Duodenal mucosa (tissue), 2 donors: ENCODE measurements around the gene STT3B.

Source experiments
- H3K27ac ChIP-seq: one replicate; pipeline ENCODE4 v1.7.0; 2013; ENCODE audit warnings: low read depth, low read length
- H3K27me3 ChIP-seq, 2 donors: one replicate each; pipeline ENCODE4 v1.7.0; 2013; ENCODE audit warnings: low read length in 2 of 2, control low read depth in 1 of 2; ENCODE audit not compliant: insufficient read depth in 2 of 2, control insufficient read depth in 1 of 2
- H3K36me3 ChIP-seq, 2 donors: one replicate each; pipeline ENCODE4 v1.7.0; 2013; ENCODE audit warnings: low read length in 2 of 2, control low read depth in 1 of 2; ENCODE audit not compliant: insufficient read depth in 2 of 2, control insufficient read depth in 1 of 2
- H3K4me1 ChIP-seq, 2 donors: one replicate each; pipeline ENCODE4 v1.7.0; 2013; ENCODE audit warnings: low read length in 2 of 2, control low read depth in 1 of 2; ENCODE audit not compliant: insufficient read depth in 2 of 2, control insufficient read depth in 1 of 2
- H3K4me3 ChIP-seq, 2 donors: one replicate each; pipeline ENCODE4 v1.7.0; 2013; ENCODE audit warnings: low read length in 2 of 2, low read depth in 1 of 2
- H3K9ac ChIP-seq, 2 donors: one replicate each; pipeline ENCODE4 v1.7.0; 2013; ENCODE audit warnings: low read length in 2 of 2, low read depth in 1 of 2
- H3K9me3 ChIP-seq, 2 donors: one replicate each; pipeline ENCODE4 v1.7.0; 2013; ENCODE audit warnings: low read length in 2 of 2, control low read depth in 1 of 2; ENCODE audit not compliant: control insufficient read depth in 1 of 2

The STT3B gene

GRCh38 chr3:31515486-31516284, 17.0 kb upstream of the STT3B start:
- Histone ChIP-seq H3K27me3 (no peaks in the 10 kb centered on the region), H3K9ac (no peak overlapping the region), H3K4me1 (no peaks in the 10 kb centered on the region), H3K36me3 (no peaks in the 10 kb centered on the region), H3K4me3 (no peak overlapping the region), H3K27ac (no peak overlapping the region), H3K9me3 (no peaks in the 10 kb centered on the region)

GRCh38 chr3:31516757-31517156, 16.0 kb upstream of the STT3B start:
- Histone ChIP-seq H3K4me3 (no peak overlapping the region), H3K36me3 (no peaks in the 10 kb centered on the region), H3K27me3 (no peaks in the 10 kb centered on the region), H3K9ac (no peak overlapping the region), H3K9me3 (no peaks in the 10 kb centered on the region), H3K4me1 (no peaks in the 10 kb centered on the region), H3K27ac (no peak overlapping the region)

DNA sequence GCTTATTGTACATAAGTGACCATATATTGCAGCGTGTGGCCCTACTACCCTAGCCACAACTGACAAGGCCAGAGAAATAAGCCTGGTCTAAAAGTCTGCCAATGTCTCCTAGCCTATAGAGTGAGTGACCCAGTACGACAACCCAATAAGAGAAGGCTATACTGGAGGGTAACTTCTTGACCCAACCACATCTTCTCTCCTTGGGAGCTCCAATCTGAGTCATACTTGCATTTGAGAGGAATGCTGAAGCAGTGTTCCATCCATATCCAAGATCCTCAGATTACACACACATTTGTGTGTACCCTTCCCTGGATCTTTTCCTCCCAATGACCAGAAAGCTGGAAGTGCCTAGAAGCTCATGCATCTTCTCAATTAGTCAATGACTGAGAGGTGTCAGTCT, 11.3 kb upstream of the STT3B start:
- Histone ChIP-seq H3K27ac (no peak overlapping the region), H3K9ac (no peak overlapping the region), H3K4me1 (no peaks in the 10 kb centered on the region), H3K4me3 (no peak overlapping the region), H3K27me3 (no peaks in the 10 kb centered on the region), H3K36me3 (no peaks in the 10 kb centered on the region), H3K9me3 (no peaks in the 10 kb centered on the region)

DNA sequence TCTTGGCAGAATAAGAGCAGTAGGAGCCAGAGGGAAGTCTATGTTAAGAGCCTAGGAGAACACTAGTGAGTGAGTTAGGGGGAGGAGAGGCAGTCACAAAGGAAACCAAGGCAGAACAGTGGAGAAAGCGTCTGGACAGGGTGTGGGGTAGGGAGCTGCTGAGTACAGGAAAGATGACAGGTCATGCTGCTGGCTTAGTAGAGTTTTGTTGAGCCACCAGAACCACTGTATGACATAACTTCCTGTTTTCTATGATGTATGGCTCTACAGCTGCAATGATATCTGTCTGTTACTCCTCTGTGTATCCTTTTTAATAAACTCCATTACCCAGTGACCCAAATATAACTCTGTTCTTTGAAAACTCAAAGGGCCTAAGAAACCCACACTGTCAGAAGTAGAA, 10.6 kb upstream of the STT3B start:
- H3K4me1 ChIP-seq = no peaks in the 10 kb centered on the region
- no peak overlapping the region for H3K27ac ChIP-seq
- no peak overlapping the region for H3K4me3 ChIP-seq
- no peaks in the 10 kb centered on the region for H3K27me3 ChIP-seq
- no peak overlapping the region for H3K9ac ChIP-seq
- H3K36me3 ChIP-seq = no peaks in the 10 kb centered on the region
- H3K9me3 ChIP-seq = no peaks in the 10 kb centered on the region

GRCh38 chr3:31523543-31523942, 9.2 kb upstream of the STT3B start:
- no peak overlapping the region for H3K27ac ChIP-seq
- no peaks in the 10 kb centered on the region for H3K27me3 ChIP-seq
- no peaks in the 10 kb centered on the region for H3K9me3 ChIP-seq
- no peak overlapping the region for H3K9ac ChIP-seq
- no peaks in the 10 kb centered on the region for H3K4me1 ChIP-seq
- H3K4me3 ChIP-seq = no peak overlapping the region
- H3K36me3 ChIP-seq = no peaks in the 10 kb centered on the region

- Histone ChIP-seq H3K27ac (no peak overlapping the region), H3K36me3 (no peaks in the 10 kb centered on the region), H3K9me3 (no peaks in the 10 kb centered on the region), H3K4me1 (peaks cover 0 to 5% of the 10 kb centered on the region in 2 donors), H3K9ac (no peak overlapping the region), H3K4me3 (no peak overlapping the region), H3K27me3 (no peaks in the 10 kb centered on the region)
Measured at GRCh38 chr3:31525532-31525931, 7.2 kb upstream of the STT3B start.

- Histone ChIP-seq H3K27me3 (no peaks in the 10 kb centered on the region), H3K4me3 (no peak overlapping the region), H3K4me1 (peaks cover under 1 to 13% of the 10 kb centered on the region in 2 donors), H3K36me3 (no peaks in the 10 kb centered on the region), H3K27ac (no peak overlapping the region), H3K9me3 (no peaks in the 10 kb centered on the region), H3K9ac (no peak overlapping the region)
Measured at GRCh38 chr3:31529421-31529820, 3.3 kb upstream of the STT3B start.

DNA sequence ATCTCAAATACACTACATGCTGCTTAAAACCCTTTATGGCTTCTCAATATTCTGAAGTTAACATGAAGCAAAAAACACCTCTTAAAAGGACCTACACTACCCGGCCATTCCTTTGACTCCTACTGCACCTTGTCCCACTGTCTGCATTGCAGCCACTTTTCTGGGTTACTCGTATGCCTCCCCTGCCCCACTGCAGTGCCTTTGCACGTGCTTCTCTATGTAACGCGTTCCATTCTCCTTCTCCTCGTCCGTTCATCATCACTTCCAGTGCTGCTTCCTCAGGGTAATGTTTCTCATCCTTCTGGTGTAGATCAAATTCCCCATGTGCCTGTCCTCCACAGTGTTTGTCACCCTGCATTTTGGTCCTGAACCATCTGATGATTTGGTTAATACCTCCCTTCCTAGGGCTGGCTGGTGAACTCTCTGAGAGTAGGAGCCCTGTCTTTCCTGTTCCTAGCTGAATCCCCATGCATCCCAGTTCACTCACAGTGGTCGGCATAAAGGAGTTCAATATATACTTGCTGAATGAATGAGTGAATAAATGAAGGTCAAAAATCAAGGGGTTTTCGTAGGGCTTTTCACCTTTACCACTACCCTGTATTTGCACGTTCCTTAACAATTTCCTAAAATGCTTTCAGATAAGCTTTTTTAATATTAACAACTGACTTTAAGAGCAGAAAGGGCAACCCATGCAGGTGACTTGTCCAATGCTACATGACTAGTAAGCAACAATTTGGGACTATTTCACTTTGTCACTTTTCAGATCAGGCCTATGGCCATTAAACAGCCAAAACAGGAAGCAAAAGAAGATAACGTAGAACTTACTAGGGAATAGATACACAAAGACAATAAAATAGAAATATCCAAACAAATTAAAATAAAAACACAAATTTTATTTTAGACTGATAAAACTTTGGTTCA, 2.4 kb upstream of the STT3B start:
- no peaks in the 10 kb centered on the region for H3K27me3 ChIP-seq
- H3K27ac ChIP-seq = no peak overlapping the region
- peak overlapping the region in 1 of 2 donors; percentile 80 for H3K4me3 ChIP-seq
- peaks cover 5 to 19% of the 10 kb centered on the region in 2 donors for H3K4me1 ChIP-seq
- H3K9ac ChIP-seq = no peak overlapping the region
- H3K36me3 ChIP-seq = no peaks in the 10 kb centered on the region
- H3K9me3 ChIP-seq = no peaks in the 10 kb centered on the region

- Histone ChIP-seq H3K4me1 (peaks cover 5 to 21% of the 10 kb centered on the region in 2 donors), H3K27me3 (no peaks in the 10 kb centered on the region), H3K36me3 (no peaks in the 10 kb centered on the region), H3K9ac (peak overlapping the region; percentile 82 to 85), H3K27ac (no peak overlapping the region), H3K9me3 (no peaks in the 10 kb centered on the region), H3K4me3 (peak overlapping the region; percentile 80 to 85)
Measured at GRCh38 chr3:31530960-31531335, 1.8 kb upstream of the STT3B start.

DNA sequence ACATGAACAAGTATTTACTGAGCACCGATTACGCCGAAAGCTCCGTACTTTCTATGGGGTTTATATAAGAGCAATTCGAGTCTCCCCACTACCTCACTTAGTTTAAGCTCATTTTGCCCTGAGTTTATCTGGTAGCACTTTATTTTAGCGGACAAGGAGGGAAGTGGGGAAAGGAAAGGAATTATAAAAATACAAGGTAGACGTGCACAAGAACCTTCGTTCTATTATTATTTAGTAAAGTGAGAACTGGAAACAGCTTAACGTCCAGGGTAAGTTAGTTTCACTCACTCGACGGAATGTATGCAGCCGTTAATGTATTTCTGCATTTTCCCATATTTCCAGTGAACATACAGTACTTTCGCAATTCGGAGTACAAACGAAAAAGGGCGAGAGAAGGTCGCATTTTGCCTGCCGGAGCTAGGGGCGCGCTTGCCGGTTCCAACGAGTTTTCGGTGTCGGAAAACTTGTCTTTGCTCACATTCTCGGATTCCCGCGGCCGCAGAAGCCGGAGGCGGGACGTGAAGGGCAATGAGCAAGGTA, 1.2 kb upstream of the STT3B start:
- Histone ChIP-seq H3K9ac (peak overlapping the region; percentile 82 to 85), H3K27me3 (no peaks in the 10 kb centered on the region), H3K4me3 (peak overlapping the region; percentile 80 to 85), H3K4me1 (peaks cover 10 to 26% of the 10 kb centered on the region in 2 donors), H3K27ac (peak overlapping the region; percentile 100), H3K36me3 (no peaks in the 10 kb centered on the region), H3K9me3 (no peaks in the 10 kb centered on the region)
